ENCODE data around the gene CRTC3. TPM values are rescaled to one million over a fixed set of nuclear protein-coding genes. Genes with fewer than 3 reads are reported as not detected.
A peak's percentile ranks its signal among the peaks of the same experiment; 100 is the strongest.

The CRTC3 gene
- total RNA-seq, 1 experiment from 2014 or later, result 27.7 TPM

- Histone ChIP-seq H3K27ac (ENCODE audit: low read length) (no peak overlapping the region), H3K9me3 (ENCODE audit: low read length) (no peaks in the 10 kb centered on the region), H3K36me3 (ENCODE audit: insufficient read depth, low read length) (no peaks in the 10 kb centered on the region), H3K9me2 (replicated peaks; ENCODE audit: insufficient read depth, low read length) (no peaks in the 10 kb centered on the region), H4K20me1 (ENCODE audit: insufficient read depth, low read depth, low read length) (peaks cover 38% of the 10 kb centered on the region; the same call in 1 of the 2 replicates), H3K4me1 (ENCODE audit: low read length) (peaks cover 42% of the 10 kb centered on the region), H3K4me2 (ENCODE audit: low read depth, low read length, poor library complexity, severe bottlenecking) (no peak overlapping the region), H3K9ac (ENCODE audit: low read length) (no peak overlapping the region), H3K4me3 (ENCODE audit: low read length) (no peak overlapping the region), H3K79me2 (ENCODE audit: low read length) (peaks cover 65% of the 10 kb centered on the region), H2AFZ (ENCODE audit: low read length) (no peak overlapping the region), H3K27me3 (ENCODE audit: low read length) (no peaks in the 10 kb centered on the region)
- DNase-seq, result no peak
These were observed 31.9 kb downstream of the CRTC3 start for GRCh38 chr15:90561344-90562244.

- Histone ChIP-seq H3K9ac (ENCODE audit: low read length) (no peak overlapping the region), H3K9me2 (replicated peaks; ENCODE audit: insufficient read depth, low read length) (no peaks in the 10 kb centered on the region), H3K4me1 (ENCODE audit: low read length) (peaks cover 35% of the 10 kb centered on the region), H3K4me2 (ENCODE audit: low read depth, low read length, poor library complexity, severe bottlenecking) (no peak overlapping the region), H3K27ac (ENCODE audit: low read length) (no peak overlapping the region), H2AFZ (ENCODE audit: low read length) (no peak overlapping the region), H3K36me3 (ENCODE audit: insufficient read depth, low read length) (no peaks in the 10 kb centered on the region), H3K27me3 (ENCODE audit: low read length) (no peaks in the 10 kb centered on the region), H4K20me1 (ENCODE audit: insufficient read depth, low read depth, low read length) (peaks cover 35% of the 10 kb centered on the region; the same call in 1 of the 2 replicates), H3K9me3 (ENCODE audit: low read length) (no peaks in the 10 kb centered on the region), H3K4me3 (ENCODE audit: low read length) (no peak overlapping the region), H3K79me2 (ENCODE audit: low read length) (peaks cover 61% of the 10 kb centered on the region)
- DNase-seq, result no peak
These were observed 32.9 kb downstream of the CRTC3 start for GRCh38 chr15:90562669-90563068.

GRCh38 chr15:90563463-90563862, 33.7 kb downstream of the CRTC3 start:
- Histone ChIP-seq H3K27ac (ENCODE audit: low read length) (no peak overlapping the region), H3K9me2 (replicated peaks; ENCODE audit: insufficient read depth, low read length) (no peaks in the 10 kb centered on the region), H4K20me1 (ENCODE audit: insufficient read depth, low read depth, low read length) (peaks cover 28% of the 10 kb centered on the region; the same call in 1 of the 2 replicates), H3K4me3 (ENCODE audit: low read length) (no peak overlapping the region), H3K9me3 (ENCODE audit: low read length) (no peaks in the 10 kb centered on the region), H3K9ac (ENCODE audit: low read length) (no peak overlapping the region), H3K79me2 (ENCODE audit: low read length) (peaks cover 54% of the 10 kb centered on the region), H2AFZ (ENCODE audit: low read length) (no peak overlapping the region), H3K36me3 (ENCODE audit: insufficient read depth, low read length) (no peaks in the 10 kb centered on the region), H3K4me1 (ENCODE audit: low read length) (peaks cover 35% of the 10 kb centered on the region), H3K4me2 (ENCODE audit: low read depth, low read length, poor library complexity, severe bottlenecking) (peak overlapping the region; percentile 2), H3K27me3 (ENCODE audit: low read length) (no peaks in the 10 kb centered on the region)
- no peak for DNase-seq

- H3K9me3 ChIP-seq (ENCODE audit: low read length), result no peaks in the 10 kb centered on the region
- no peaks in the 10 kb centered on the region for H3K36me3 ChIP-seq (ENCODE audit: insufficient read depth, low read length)
- peak overlapping the region; percentile 2 for H3K4me2 ChIP-seq (ENCODE audit: low read depth, low read length, poor library complexity, severe bottlenecking)
- no peak overlapping the region for H2AFZ ChIP-seq (ENCODE audit: low read length)
- no peak overlapping the region for H3K4me3 ChIP-seq (ENCODE audit: low read length)
- H3K27ac ChIP-seq (ENCODE audit: low read length), result no peak overlapping the region
- H3K9ac ChIP-seq (ENCODE audit: low read length), result no peak overlapping the region
- H3K79me2 ChIP-seq (ENCODE audit: low read length), result peaks cover 52% of the 10 kb centered on the region
- no peaks in the 10 kb centered on the region for H3K27me3 ChIP-seq (ENCODE audit: low read length)
- DNase-seq, result peak; percentile 65
- peaks cover 27% of the 10 kb centered on the region; the same call in 1 of the 2 replicates for H4K20me1 ChIP-seq (ENCODE audit: insufficient read depth, low read depth, low read length)
- H3K9me2 ChIP-seq (replicated peaks; ENCODE audit: insufficient read depth, low read length), result no peaks in the 10 kb centered on the region
- peaks cover 35% of the 10 kb centered on the region for H3K4me1 ChIP-seq (ENCODE audit: low read length)
These were observed 34.3 kb downstream of the CRTC3 start for GRCh38 chr15:90564051-90564450.

GRCh38 chr15:90564590-90564989, 34.9 kb downstream of the CRTC3 start:
- H3K9me2 ChIP-seq (replicated peaks; ENCODE audit: insufficient read depth, low read length), result no peaks in the 10 kb centered on the region
- no peak overlapping the region for H2AFZ ChIP-seq (ENCODE audit: low read length)
- H3K9ac ChIP-seq (ENCODE audit: low read length), result no peak overlapping the region
- H3K79me2 ChIP-seq (ENCODE audit: low read length), result peaks cover 51% of the 10 kb centered on the region
- H3K4me3 ChIP-seq (ENCODE audit: low read length), result no peak overlapping the region
- H3K27ac ChIP-seq (ENCODE audit: low read length), result no peak overlapping the region
- no peaks in the 10 kb centered on the region for H3K36me3 ChIP-seq (ENCODE audit: insufficient read depth, low read length)
- peaks cover 37% of the 10 kb centered on the region for H3K4me1 ChIP-seq (ENCODE audit: low read length)
- H4K20me1 ChIP-seq (ENCODE audit: insufficient read depth, low read depth, low read length), result peaks cover 21% of the 10 kb centered on the region; the same call in 1 of the 2 replicates
- H3K9me3 ChIP-seq (ENCODE audit: low read length), result no peaks in the 10 kb centered on the region
- no peak overlapping the region for H3K4me2 ChIP-seq (ENCODE audit: low read depth, low read length, poor library complexity, severe bottlenecking)
- DNase-seq, result no peak
- H3K27me3 ChIP-seq (ENCODE audit: low read length), result no peaks in the 10 kb centered on the region

- H3K4me3 ChIP-seq (ENCODE audit: low read length), result no peak overlapping the region
- no peaks in the 10 kb centered on the region for H3K9me2 ChIP-seq (replicated peaks; ENCODE audit: insufficient read depth, low read length)
- no peak overlapping the region for H3K27ac ChIP-seq (ENCODE audit: low read length)
- no peaks in the 10 kb centered on the region for H3K27me3 ChIP-seq (ENCODE audit: low read length)
- no peak overlapping the region for H3K4me2 ChIP-seq (ENCODE audit: low read depth, low read length, poor library complexity, severe bottlenecking)
- H3K9me3 ChIP-seq (ENCODE audit: low read length), result no peaks in the 10 kb centered on the region
- no peaks in the 10 kb centered on the region for H3K36me3 ChIP-seq (ENCODE audit: insufficient read depth, low read length)
- H4K20me1 ChIP-seq (ENCODE audit: insufficient read depth, low read depth, low read length), result peaks cover 12% of the 10 kb centered on the region; the same call in 1 of the 2 replicates
- H3K79me2 ChIP-seq (ENCODE audit: low read length), result peaks cover 54% of the 10 kb centered on the region
- no peak overlapping the region for H3K9ac ChIP-seq (ENCODE audit: low read length)
- H2AFZ ChIP-seq (ENCODE audit: low read length), result no peak overlapping the region
- peaks cover 42% of the 10 kb centered on the region for H3K4me1 ChIP-seq (ENCODE audit: low read length)
- DNase-seq, result no peak
These were observed 36.1 kb downstream of the CRTC3 start for GRCh38 chr15:90565866-90566265.

GRCh38 chr15:90570643-90571042, 40.9 kb downstream of the CRTC3 start:
- H4K20me1 ChIP-seq (ENCODE audit: insufficient read depth, low read depth, low read length), result no peaks in the 10 kb centered on the region
- H3K9me2 ChIP-seq (replicated peaks; ENCODE audit: insufficient read depth, low read length), result no peaks in the 10 kb centered on the region
- peaks cover 70% of the 10 kb centered on the region for H3K79me2 ChIP-seq (ENCODE audit: low read length)
- H3K4me2 ChIP-seq (ENCODE audit: low read depth, low read length, poor library complexity, severe bottlenecking), result peak overlapping the region; percentile 63
- peaks cover 23% of the 10 kb centered on the region for H3K4me1 ChIP-seq (ENCODE audit: low read length)
- H3K36me3 ChIP-seq (ENCODE audit: insufficient read depth, low read length), result no peaks in the 10 kb centered on the region
- no peaks in the 10 kb centered on the region for H3K27me3 ChIP-seq (ENCODE audit: low read length)
- peak overlapping the region; percentile 59 for H3K27ac ChIP-seq (ENCODE audit: low read length)
- H3K4me3 ChIP-seq (ENCODE audit: low read length), result peak overlapping the region; percentile 42; the same call in 1 of the 2 replicates
- H3K9ac ChIP-seq (ENCODE audit: low read length), result peak overlapping the region; percentile 46
- no peak for DNase-seq
- no peaks in the 10 kb centered on the region for H3K9me3 ChIP-seq (ENCODE audit: low read length)
- no peak overlapping the region for H2AFZ ChIP-seq (ENCODE audit: low read length)

- Histone ChIP-seq H4K20me1 (ENCODE audit: insufficient read depth, low read depth, low read length) (no peaks in the 10 kb centered on the region), H3K79me2 (ENCODE audit: low read length) (peaks cover 69% of the 10 kb centered on the region), H3K9me3 (ENCODE audit: low read length) (no peaks in the 10 kb centered on the region), H3K4me1 (ENCODE audit: low read length) (peaks cover 23% of the 10 kb centered on the region), H3K27me3 (ENCODE audit: low read length) (no peaks in the 10 kb centered on the region), H3K36me3 (ENCODE audit: insufficient read depth, low read length) (no peaks in the 10 kb centered on the region), H2AFZ (ENCODE audit: low read length) (no peak overlapping the region), H3K4me3 (ENCODE audit: low read length) (peak overlapping the region; percentile 42; the same call in 1 of the 2 replicates), H3K4me2 (ENCODE audit: low read depth, low read length, poor library complexity, severe bottlenecking) (peak overlapping the region; percentile 63), H3K27ac (ENCODE audit: low read length) (peak overlapping the region; percentile 59), H3K9me2 (replicated peaks; ENCODE audit: insufficient read depth, low read length) (no peaks in the 10 kb centered on the region), H3K9ac (ENCODE audit: low read length) (peak overlapping the region; percentile 46)
- DNase-seq, result peak; percentile 69
These were observed 41.4 kb downstream of the CRTC3 start for GRCh38 chr15:90571063-90571541.
